H1 (cell line): Measurements from ENCODE around the gene EDC3. TPM values are rescaled to one million over a fixed set of nuclear protein-coding genes. Genes with fewer than 3 reads are reported as not detected.

Experiments
- CTCF ChIA-PET: fragments of 300-600 bp; sonication (Branson Sonifier 250); formaldehyde crosslinking; loops from one replicate; lab custom pipeline; 2021; ENCODE audit not compliant: partially characterized antibody; lab: Charles Lee
- POLR2A ChIA-PET: fragments of 300-600 bp; sonication (Branson Sonifier 250); formaldehyde crosslinking; loops from one replicate; lab custom pipeline; 2021; ENCODE audit warnings: inconsistent platforms; ENCODE audit not compliant: partially characterized antibody; lab: Charles Lee
- DNase-seq, 2 experiments: peaks; one replicate each; pipeline versions ENCODE4 v3.0.0 to v3.0.0-alpha.2; 2010 to 2022; ENCODE audit warnings: low spot score in 2 of 2, low read depth in 1 of 2, mixed read lengths in 1 of 2
- FAIRE-seq: peaks from 2 replicates; lab custom pipeline; 2011; peaks lifted over from hg19 to GRCh38; lab: Jason Lieb, UNC
- H2AFZ ChIP-seq: 2 replicates; pipeline ENCODE4 v1.8.1; 2012; ENCODE audit warnings: low read length, inconsistent platforms
- H2AK5ac ChIP-seq: 2 replicates; pipeline ENCODE4 v1.6.1; 2013; ENCODE audit warnings: low read depth, low read length
- H2BK120ac ChIP-seq: replicated peaks from 2 replicates; pipeline ENCODE3; 2013; ENCODE audit warnings: low read depth, low read length, inconsistent platforms
- H2BK12ac ChIP-seq: 2 replicates; pipeline ENCODE4 v1.6.1; 2013; ENCODE audit warnings: low read depth, low read length
- H2BK15ac ChIP-seq: 2 replicates; pipeline ENCODE4 v1.6.1; 2013; ENCODE audit warnings: low read length
- H2BK20ac ChIP-seq: 2 replicates; pipeline ENCODE4 v1.6.1; 2013; ENCODE audit warnings: low read length
- H2BK5ac ChIP-seq: 2 replicates; pipeline ENCODE4 v1.6.1; 2013; ENCODE audit warnings: low read depth, low read length
- H3K14ac ChIP-seq: 2 replicates; pipeline ENCODE4 v1.6.1; 2013; ENCODE audit warnings: inconsistent platforms; ENCODE audit not compliant: insufficient read length
- H3K18ac ChIP-seq: 2 replicates; pipeline ENCODE4 v1.6.1; 2013; ENCODE audit warnings: low read length; ENCODE audit errors: extremely low read depth
- H3K23ac ChIP-seq: 2 replicates; pipeline ENCODE4 v1.6.1; 2013; ENCODE audit warnings: inconsistent platforms; ENCODE audit not compliant: insufficient read length
- H3K23me2 ChIP-seq: 2 replicates; pipeline ENCODE4 v1.6.1; 2013; ENCODE audit warnings: low read depth, low read length
- H3K27ac ChIP-seq: 2 replicates; pipeline ENCODE4 v1.6.1; 2011; ENCODE audit warnings: low read depth, low read length, inconsistent platforms
- H3K27me3 ChIP-seq, 4 experiments: replicated peaks in 1 of 4; 1 replicate in 1 of 4; 2 replicates in 3 of 4; pipeline versions ENCODE4 v1.6.1 to v1.8.1; 2011 to 2013; ENCODE audit warnings: low read length in 3 of 4, mild to moderate bottlenecking in 3 of 4, inconsistent platforms in 2 of 4, mixed read lengths in 2 of 4, moderate library complexity in 1 of 4; ENCODE audit not compliant: control insufficient read depth in 3 of 4, insufficient read depth in 3 of 4; ENCODE audit errors: extremely low read depth in 1 of 4
- H3K36me3 ChIP-seq, 4 experiments: 2 replicates each; pipeline versions ENCODE4 v1.6.1 to v1.8.1; 2011 to 2013; ENCODE audit warnings: mild to moderate bottlenecking in 4 of 4, low read length in 3 of 4, moderate library complexity in 2 of 4, control low read depth in 1 of 4, inconsistent platforms in 1 of 4; ENCODE audit not compliant: insufficient read depth in 4 of 4, control insufficient read depth in 2 of 4
- H3K4ac ChIP-seq: replicated peaks from 2 replicates; pipeline ENCODE3; 2013; ENCODE audit warnings: low read length, low read depth, mixed read lengths, inconsistent platforms; ENCODE audit not compliant: insufficient read length
- H3K4me1 ChIP-seq, 4 experiments: replicated peaks in 1 of 4; 1 replicate in 1 of 4; 2 replicates in 3 of 4; pipeline versions ENCODE4 v1.6.1 to v1.8.1; 2011 to 2013; ENCODE audit warnings: low read length in 3 of 4, inconsistent platforms in 2 of 4, mixed read lengths in 1 of 4; ENCODE audit not compliant: insufficient read depth in 4 of 4, control insufficient read depth in 3 of 4
- H3K4me2 ChIP-seq, 2 experiments: 2 replicates each; pipeline versions ENCODE4 v1.6.1 to v1.8.1; 2011 to 2013; ENCODE audit warnings: low read depth in 2 of 2, low read length in 2 of 2, control low read depth in 1 of 2, inconsistent platforms in 1 of 2, mild to moderate bottlenecking in 1 of 2; ENCODE audit not compliant: insufficient read depth in 1 of 2
- H3K4me3 ChIP-seq, 4 experiments: fragments of 200-600, 300-600 bp in 1 of 4; sonication (generic), shearing (Covaris generic), sonication (Bioruptor Twin) in 1 of 4; 2 replicates each; pipeline versions ENCODE4 v1.5.1 to v1.8.1; 2011 to 2016; ENCODE audit warnings: low read length in 4 of 4, low read depth in 3 of 4, control low read depth in 2 of 4, inconsistent platforms in 2 of 4, mild to moderate bottlenecking in 2 of 4, mixed read lengths in 1 of 4, moderate library complexity in 1 of 4; ENCODE audit not compliant: insufficient read depth in 2 of 4; ENCODE audit errors: extremely low read depth in 1 of 4
- H3K56ac ChIP-seq: replicated peaks from 2 replicates; pipeline ENCODE3; 2013; ENCODE audit warnings: low read depth, mild to moderate bottlenecking, mixed read lengths, low read length, inconsistent platforms; ENCODE audit not compliant: insufficient read length
- H3K79me1 ChIP-seq: 2 replicates; pipeline ENCODE4 v1.6.1; 2013; ENCODE audit warnings: low read depth, low read length, control low read depth
- H3K79me2 ChIP-seq, 2 experiments: 2 replicates each; pipeline versions ENCODE4 v1.6.1 to v1.8.1; 2012 to 2013; ENCODE audit warnings: low read length in 2 of 2, mild to moderate bottlenecking in 2 of 2, inconsistent platforms in 1 of 2; ENCODE audit not compliant: insufficient read depth in 2 of 2, control insufficient read depth in 1 of 2
- H3K9ac ChIP-seq, 4 experiments: replicated peaks in 1 of 4; 1 replicate in 1 of 4; 2 replicates in 3 of 4; pipeline versions ENCODE4 v1.6.1 to v1.8.1; 2011 to 2013; ENCODE audit warnings: low read depth in 3 of 4, low read length in 3 of 4, control low read depth in 2 of 4, mild to moderate bottlenecking in 2 of 4, moderate library complexity in 2 of 4, inconsistent platforms in 1 of 4; ENCODE audit errors: extremely low read depth in 1 of 4
- H3K9me3 ChIP-seq, 2 experiments: 2 replicates each; pipeline versions ENCODE4 v1.6.1 to v1.8.1; 2012 to 2013; ENCODE audit warnings: mild to moderate bottlenecking in 2 of 2, moderate library complexity in 2 of 2, control low read depth in 1 of 2, inconsistent platforms in 1 of 2, low read depth in 1 of 2, low read length in 1 of 2, mixed read lengths in 1 of 2; ENCODE audit not compliant: insufficient read depth in 2 of 2
- H4K20me1 ChIP-seq, 2 experiments: replicated peaks in 1 of 2; 2 replicates each; pipeline versions ENCODE3 to v1.8.1; 2011 to 2013; ENCODE audit warnings: inconsistent platforms in 2 of 2, low read length in 2 of 2, mild to moderate bottlenecking in 1 of 2; ENCODE audit not compliant: insufficient read depth in 2 of 2, control insufficient read depth in 1 of 2
- H4K5ac ChIP-seq: 2 replicates; pipeline ENCODE4 v1.6.1; 2013; ENCODE audit warnings: low read length, low read depth, mixed read lengths, inconsistent platforms; ENCODE audit not compliant: insufficient read length
- H4K8ac ChIP-seq: 2 replicates; pipeline ENCODE4 v1.8.0; 2013; ENCODE audit warnings: mild to moderate bottlenecking, moderate library complexity, low read length, inconsistent platforms; ENCODE audit not compliant: insufficient read depth; ENCODE audit errors: extremely low read depth
- H4K91ac ChIP-seq: replicated peaks from 2 replicates; pipeline ENCODE3; 2013; ENCODE audit warnings: low read length, mixed read lengths, inconsistent platforms; ENCODE audit not compliant: insufficient read length
- CBX8 ChIP-seq: fragments of 300-800, 300-1000 bp; sonication (generic); IDR thresholded peaks from 2 replicates; pipeline ENCODE4 v1.7.1; 2016; ENCODE audit warnings: low read depth, low read length, borderline replicate concordance
- E2F6 ChIP-seq: IDR thresholded peaks from 2 replicates; pipeline ENCODE4 v1.6.1; 2012; ENCODE audit warnings: inconsistent platforms
- EGR1 ChIP-seq: IDR thresholded peaks from 2 replicates; pipeline ENCODE4 v1.6.1; 2011; ENCODE audit warnings: low read depth, low read length, borderline replicate concordance
- MAFK ChIP-seq: IDR thresholded peaks from 2 replicates; pipeline ENCODE4 v1.6.1; 2012; ENCODE audit warnings: low read depth, mild to moderate bottlenecking, improper control_type of control experiment, low read length
- MAX ChIP-seq: IDR thresholded peaks from 2 replicates; pipeline ENCODE4 v1.6.1; 2012; ENCODE audit warnings: inconsistent platforms
- PHF8 ChIP-seq: fragments of 200-600 bp; sonication (generic); conservative IDR thresholded peaks from 2 replicates; pipeline ENCODE4 v1.7.1; 2012; ENCODE audit warnings: low read depth, mild to moderate bottlenecking, inconsistent platforms, low read length, moderate library complexity
- RNF2 ChIP-seq: fragments of 200-900, 300-1000 bp; sonication (generic); IDR thresholded peaks from 2 replicates; pipeline ENCODE4 v1.7.1; 2016; ENCODE audit warnings: borderline replicate concordance, low read depth, mild to moderate bottlenecking, antibody characterized with exemption, low read length; ENCODE audit not compliant: poor library complexity, severe bottlenecking; ENCODE audit errors: missing control alignments
- SUZ12 ChIP-seq: fragments of 200-600 bp; sonication (generic); IDR thresholded peaks from 2 replicates; pipeline ENCODE4 v1.6.1; 2012; ENCODE audit warnings: mild to moderate bottlenecking, inconsistent platforms, low read length, moderate library complexity, mixed read lengths
- WGBS, 2 experiments: shearing (Covaris generic) in 1 of 2; methylation state at CpG; one replicate each; pipeline versions ENCODE4 v1.1.6 to v1.1.7; 2013 to 2015; ENCODE audit warnings: low lambda C conversion rate in 2 of 2, mixed read lengths in 2 of 2, inconsistent platforms in 1 of 2, low coverage in 1 of 2, missing lambda C conversion rate in 1 of 2; ENCODE audit not compliant: insufficient replicate concordance in 2 of 2, insufficient coverage in 1 of 2, insufficient read length in 1 of 2; ENCODE audit errors: extremely low coverage in 1 of 2, missing lambda C conversion rate in 1 of 2; 5-methylcytosine and 5-hydroxymethylcytosine counted together
- polyA plus RNA-seq, 7 experiments: library from polyadenylated mRNA; depleted of rRNA in 3 of 7; stranded (reverse) in 5 of 7; unstranded in 2 of 7; fragments of >200 nt in 5 of 7; fragments of 200-250 nt in 2 of 7; gene quantifications; 1 replicate in 5 of 7; 2 replicates in 1 of 7; 4 replicates in 1 of 7; pipeline versions ENCODE4 v1.2.1 to v1.2.3, GENCODE V29; 2011 to 2013; ENCODE audit warnings: missing spikeins in 2 of 7, mixed read lengths in 2 of 7
- total RNA-seq: library from RNA; stranded (reverse); fragmentation: NEBNext Ultra II Directional; extraction: Animal tissue kit (Norgen Biotek cat#: 25700); gene quantifications from 2 replicates; pipeline ENCODE4 v1.2.1, GENCODE V29; 2021

The EDC3 gene
- total and polyA plus RNA-seq, 2 of the 8 experiments (the other 6 are each of a cell fraction or from before 2014, with no cell fraction given): 45.0 to 50.8 TPM

- 91% methylated on average over 3 of the region's 3 CpGs; no CpG with 5 or more reads in 1 of the 2 experiments for WGBS, 2 experiments
- no peaks in the 10 kb centered on the region for H3K9me3 ChIP-seq
- no peak overlapping the region for H3K27ac ChIP-seq
- no peak overlapping the region for H2BK5ac ChIP-seq
- CTCF ChIA-PET: interaction anchor here (0.7 to 37.5 kb wide), 5 partner anchors 11 to 146 kb away, joined by 3 to 1439 read pairs (median 5); partner anchors contain the start of genes CSK and CYP1A2
- H3K23ac ChIP-seq: no peak overlapping the region
- no peak overlapping the region for H4K8ac ChIP-seq
- TF ChIP-seq EGR1: no peak
- no peak for TF ChIP-seq PHF8
- no peak for TF ChIP-seq RNF2
- TF ChIP-seq SUZ12: no peak
- TF ChIP-seq E2F6: no peak
- no peak for TF ChIP-seq CBX8
- no peak for TF ChIP-seq MAX
- TF ChIP-seq MAFK: no peak
- H3K79me2 ChIP-seq: no peaks in the 10 kb centered on the region
- H4K91ac ChIP-seq: no peak overlapping the region
- H2AFZ ChIP-seq: no peak overlapping the region
- no peak overlapping the region for H3K14ac ChIP-seq
- H3K4me3 ChIP-seq: no peak overlapping the region
- H2BK20ac ChIP-seq: no peak overlapping the region
- H3K56ac ChIP-seq: no peak overlapping the region
- H2AK5ac ChIP-seq: no peak overlapping the region
- no peaks in the 10 kb centered on the region; the same call in 1 of the 2 replicates for H3K79me1 ChIP-seq
- H3K4ac ChIP-seq: no peak overlapping the region
- POLR2A ChIA-PET: interaction anchor here (0.7 to 6.5 kb wide), 5 partner anchors 12 to 189 kb away, joined by 3 to 38 read pairs (median 3); partner anchors contain the start of gene CLK3
- H4K20me1 ChIP-seq: peaks cover 10 to 36% of the 10 kb centered on the region in 2 experiments
- no peak overlapping the region for H2BK12ac ChIP-seq
- no peak overlapping the region for H4K5ac ChIP-seq
- no peak for DNase-seq
- H2BK15ac ChIP-seq: no peak overlapping the region
- no peaks in the 10 kb centered on the region for H3K23me2 ChIP-seq
- peaks cover 49 to 74% (median 58%) of the 10 kb centered on the region in 4 experiments for H3K36me3 ChIP-seq
- no peak overlapping the region for H2BK120ac ChIP-seq
- no peak overlapping the region for H3K4me2 ChIP-seq
- no peak overlapping the region for H3K9ac ChIP-seq
- H3K4me1 ChIP-seq: no peaks in the 10 kb centered on the region
- H3K18ac ChIP-seq: no peak overlapping the region
- no peak for FAIRE-seq
- no peaks in the 10 kb centered on the region for H3K27me3 ChIP-seq
Measured at GRCh38 chr15:74628199-74628598, 67.6 kb downstream of the EDC3 start.
